ENCODE measurements around the gene ZNF593. TPM values are rescaled to one million over a fixed set of nuclear protein-coding genes. Genes with fewer than 3 reads are reported as not detected.

The ZNF593 gene
- total RNA-seq, 2 experiments from 2014 or later, result 40.9 to 41.1 TPM

DNA sequence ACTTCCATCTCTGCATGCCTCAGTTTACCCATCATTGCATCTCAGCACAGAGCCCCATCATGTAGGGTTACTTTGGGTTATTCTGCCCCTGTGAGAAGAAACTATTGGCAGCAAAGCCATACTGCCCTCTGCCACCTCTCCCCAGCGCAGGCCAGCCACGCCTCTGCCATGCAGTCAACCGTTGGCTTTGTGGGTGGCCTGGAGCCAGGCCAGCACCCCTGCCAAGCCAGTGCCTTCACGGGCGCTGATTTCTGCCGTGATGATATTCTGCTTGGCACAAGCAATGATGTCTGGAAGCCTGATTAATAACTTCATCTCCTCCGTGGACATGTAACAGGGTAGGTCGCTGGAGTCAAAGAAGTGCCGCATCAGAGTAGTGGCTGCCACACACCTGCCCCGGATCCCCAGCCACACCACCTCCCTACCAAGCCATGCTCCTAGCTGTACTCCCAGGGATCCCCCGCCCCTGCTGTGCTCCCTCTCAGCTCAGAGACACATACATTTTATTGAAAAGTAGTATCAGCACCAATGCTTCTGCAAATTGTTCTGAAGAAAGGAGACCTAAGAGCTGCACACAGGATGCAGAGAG is 49.3 kb downstream of the ZNF593 start:
- ATAC-seq (no peak), DNase-seq (no peak)
- no peaks in the 10 kb centered on the region for H3K27me3 Mint-ChIP-seq
- intact Hi-C loops (cut with micrococcal nuclease), result no loop called here
- CTCF ChIA-PET, result interaction anchor here (2.4 kb wide), 1 partner anchor 15 kb away, joined by 15 read pairs; the partner anchor contains the start of gene CEP85
- TF ChIP-seq, protein P1, sequence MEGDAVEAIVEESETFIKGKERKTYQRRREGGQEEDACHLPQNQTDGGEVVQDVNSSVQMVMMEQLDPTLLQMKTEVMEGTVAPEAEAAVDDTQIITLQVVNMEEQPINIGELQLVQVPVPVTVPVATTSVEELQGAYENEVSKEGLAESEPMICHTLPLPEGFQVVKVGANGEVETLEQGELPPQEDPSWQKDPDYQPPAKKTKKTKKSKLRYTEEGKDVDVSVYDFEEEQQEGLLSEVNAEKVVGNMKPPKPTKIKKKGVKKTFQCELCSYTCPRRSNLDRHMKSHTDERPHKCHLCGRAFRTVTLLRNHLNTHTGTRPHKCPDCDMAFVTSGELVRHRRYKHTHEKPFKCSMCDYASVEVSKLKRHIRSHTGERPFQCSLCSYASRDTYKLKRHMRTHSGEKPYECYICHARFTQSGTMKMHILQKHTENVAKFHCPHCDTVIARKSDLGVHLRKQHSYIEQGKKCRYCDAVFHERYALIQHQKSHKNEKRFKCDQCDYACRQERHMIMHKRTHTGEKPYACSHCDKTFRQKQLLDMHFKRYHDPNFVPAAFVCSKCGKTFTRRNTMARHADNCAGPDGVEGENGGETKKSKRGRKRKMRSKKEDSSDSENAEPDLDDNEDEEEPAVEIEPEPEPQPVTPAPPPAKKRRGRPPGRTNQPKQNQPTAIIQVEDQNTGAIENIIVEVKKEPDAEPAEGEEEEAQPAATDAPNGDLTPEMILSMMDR (IDR thresholded peaks at IDR 0.05), result no peak
- H3K9me3 Mint-ChIP-seq, result no peaks in the 10 kb centered on the region
- H3K36me3 Mint-ChIP-seq (ENCODE audit: low read depth), result no peaks in the 10 kb centered on the region
- no peaks in the 10 kb centered on the region for H3K4me1 Mint-ChIP-seq (ENCODE audit: low read depth)
- no peak overlapping the region for H3K4me3 Mint-ChIP-seq
- H3K27ac Mint-ChIP-seq, result no peak overlapping the region
- POLR2A ChIA-PET, result no interaction called here

Other genes starting within 250 kb of the ZNF593 start
- 1 to 10 TPM; 7.4 to 8.0 TPM for gene PAFAH2, start 171.8 kb upstream of the ZNF593 start, total RNA-seq
- not detected for gene EXTL1, start 148.1 kb upstream of the ZNF593 start, total RNA-seq
- not detected for gene SLC30A2, start 123.8 kb upstream of the ZNF593 start, total RNA-seq
- under 1 TPM in 1 of 2 experiments, not detected in 1; 0.18 TPM for gene TRIM63, start 102.3 kb upstream of the ZNF593 start, total RNA-seq
- gene PDIK1L, start 58.1 kb upstream of the ZNF593 start, total RNA-seq, result 10 to 100 TPM; 11.7 to 13.4 TPM
- gene FAM110D, start 10.8 kb upstream of the ZNF593 start, total RNA-seq, result not detected
- not detected for gene C1orf232, start 945 bp upstream of the ZNF593 start, total RNA-seq
- gene ZNF593OS, start 1.9 kb downstream of the ZNF593 start, total RNA-seq, result not detected
- 1 to 10 TPM; 1.2 to 1.4 TPM for gene CNKSR1, start 7.6 kb downstream of the ZNF593 start, total RNA-seq
- gene CATSPER4, start 20.7 kb downstream of the ZNF593 start, total RNA-seq, result not detected
- gene CEP85, start 64.3 kb downstream of the ZNF593 start, total RNA-seq, result 10 to 100 TPM; 32.8 to 33.7 TPM
- gene SH3BGRL3, start 110.2 kb downstream of the ZNF593 start, total RNA-seq, result 100 to 1,000 TPM; 309 to 316 TPM
- 10 to 100 TPM; 24.9 to 26.0 TPM for gene UBXN11, start 136.7 kb downstream of the ZNF593 start, total RNA-seq
- 100 to 1,000 TPM; 324 to 344 TPM for gene CD52, start 148.1 kb downstream of the ZNF593 start, total RNA-seq
- 1 to 10 TPM; 4.5 to 6.4 TPM for gene CRYBG2, start 184.2 kb downstream of the ZNF593 start, total RNA-seq
- 1 to 10 TPM in 1 of 2 experiments, under 1 TPM in 1; 0.69 to 1.3 TPM for gene ZNF683, start 202.8 kb downstream of the ZNF593 start, total RNA-seq
- not detected for gene LIN28A, start 240.9 kb downstream of the ZNF593 start, total RNA-seq

Measured in activated CD8-positive, alpha-beta T cell treated with anti-CD3 and anti-CD28 coated beads for 36 hours (primary cell).